Right lobe of liver (tissue), 6 donors: ENCODE measurements around the gene SELENOM. TPM values are rescaled to one million over a fixed set of nuclear protein-coding genes. Genes with fewer than 3 reads are reported as not detected.
A peak's percentile ranks its signal among the peaks of the same experiment; 100 is the strongest.

Experiments
- ATAC-seq, 4 donors: fragments of 200-7000 bp; cut with Tn5 transposase; one replicate each; pipeline ENCODE4 v1.9.1; 2020; ENCODE audit warnings: mild to moderate bottlenecking in 4 of 4, moderate library complexity in 4 of 4
- DNase-seq, 3 donors: peaks; one replicate each; pipeline ENCODE4 v3.0.0-alpha.2; 2020
- H3K27ac ChIP-seq, 3 donors: fragments of 200-600 bp; one replicate each; pipeline ENCODE4 v1.8.0; 2022
- H3K27me3 ChIP-seq, 2 donors: fragments of 200-600 bp; one replicate each; pipeline ENCODE4 v1.8.0; 2022
- H3K36me3 ChIP-seq, 4 donors: fragments of 200-600 bp; sonication (generic) in 1 of 4; one replicate each; pipeline versions ENCODE4 v1.5.1 to v1.8.0; 2017 to 2022; ENCODE audit warnings: control low read depth in 1 of 4
- H3K4me1 ChIP-seq, 4 donors: fragments of 200-600 bp; sonication (generic) in 1 of 4; one replicate each; pipeline versions ENCODE4 v1.5.1 to v1.8.0; 2017 to 2022; ENCODE audit warnings: control low read depth in 1 of 4
- H3K4me3 ChIP-seq, 3 donors: fragments of 200-600 bp; one replicate each; pipeline ENCODE4 v1.8.0; 2022
- H3K9me3 ChIP-seq, 4 donors: fragments of 200-600 bp; sonication (generic) in 1 of 4; one replicate each; pipeline versions ENCODE4 v1.5.1 to v1.8.0; 2017 to 2022; ENCODE audit warnings: control low read depth in 1 of 4
- POLR2A ChIP-seq: fragments of 450-650 bp; IDR thresholded peaks from one replicate; pipeline ENCODE4 v1.6.1; 2017; ENCODE audit warnings: antibody characterized with exemption, mild to moderate bottlenecking
- WGBS: methylation state at CpG from one replicate; pipeline ENCODE4 v1.1.6; 2018; ENCODE audit warnings: low coverage, low lambda C conversion rate; ENCODE audit not compliant: insufficient coverage; ENCODE audit errors: missing lambda C conversion rate; 5-methylcytosine and 5-hydroxymethylcytosine counted together
- intact Hi-C, 2 donors: fragments of 100-400 bp; cut with DNase I; formaldehyde crosslinking; loops; one replicate each; pipeline versions ENCODE4 v1.11.2 to v1.14.1; 2022
- total RNA-seq, 6 experiments: library from RNA; depleted of rRNA in 2 of 6; stranded (reverse); fragments of >200 nt in 2 of 6; fragmentation: NEBNext Ultra II Directional in 3 of 6; extraction: Animal tissue kit (Norgen Biotek cat#: 25700) in 3 of 6; gene quantifications; one replicate each; pipeline versions ENCODE4 v1.1.0 to v1.2.4, GENCODE V29; 2016 to 2023
- TF ChIP-seq, protein P1 (sequence below), 4 donors: fragments of 200-600 bp in 3 of 4; fragments of 450-650 bp in 1 of 4; IDR thresholded peaks; one replicate each; pipeline versions ENCODE4 v1.5.1 to v1.8.0; 2016 to 2022; ENCODE audit warnings: antibody characterized with exemption in 4 of 4, mild to moderate bottlenecking in 2 of 4
- donor health status: DM: no; HTN: yes; CAD: no.
- donor health status: DM: no; HTN: no; CAD: no.
- donor health status: DM: no; HTN: no; CAD: no.
- donor health status: DM: no; HTN: yes; CAD: no.
- donor health status: DM: no; HTN: yes; CAD: no.

SELENOM gene
- total RNA-seq, 6 experiments from 2014 or later: 4.7 to 52.0 (median 9.4) TPM

DNA sequence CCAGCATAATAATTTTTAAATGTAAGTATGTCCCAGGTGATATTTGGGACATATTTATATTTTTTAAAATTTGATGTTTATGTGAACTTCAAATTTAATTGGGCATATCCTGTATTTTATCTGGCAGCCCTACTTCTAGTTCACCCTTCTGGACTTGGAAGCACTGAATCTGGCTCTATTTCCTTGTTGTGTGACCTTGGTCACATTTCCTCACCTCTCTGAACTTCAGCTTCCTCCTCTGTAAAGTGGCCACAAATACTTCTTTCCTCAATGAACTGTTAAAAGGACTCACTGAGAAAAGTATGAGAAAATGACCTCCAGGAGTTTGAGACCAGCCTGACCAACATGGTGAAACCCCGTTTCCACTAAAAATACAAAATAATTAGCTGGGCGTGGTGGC, 44.5 kb upstream of the SELENOM start:
- 76% methylated on average over 2 of the region's 2 CpGs for WGBS
- no peak overlapping the region for H3K4me3 ChIP-seq
- no peaks in the 10 kb centered on the region for H3K27me3 ChIP-seq
- no peaks in the 10 kb centered on the region for H3K4me1 ChIP-seq
- DNase-seq: no peak
- intact Hi-C loops: no loop called here
- H3K36me3 ChIP-seq: no peaks in the 10 kb centered on the region
- no peak overlapping the region for H3K27ac ChIP-seq
- no peaks in the 10 kb centered on the region for H3K9me3 ChIP-seq
- no peak for ATAC-seq
- no peak for TF ChIP-seq POLR2A
- TF ChIP-seq, protein P1, sequence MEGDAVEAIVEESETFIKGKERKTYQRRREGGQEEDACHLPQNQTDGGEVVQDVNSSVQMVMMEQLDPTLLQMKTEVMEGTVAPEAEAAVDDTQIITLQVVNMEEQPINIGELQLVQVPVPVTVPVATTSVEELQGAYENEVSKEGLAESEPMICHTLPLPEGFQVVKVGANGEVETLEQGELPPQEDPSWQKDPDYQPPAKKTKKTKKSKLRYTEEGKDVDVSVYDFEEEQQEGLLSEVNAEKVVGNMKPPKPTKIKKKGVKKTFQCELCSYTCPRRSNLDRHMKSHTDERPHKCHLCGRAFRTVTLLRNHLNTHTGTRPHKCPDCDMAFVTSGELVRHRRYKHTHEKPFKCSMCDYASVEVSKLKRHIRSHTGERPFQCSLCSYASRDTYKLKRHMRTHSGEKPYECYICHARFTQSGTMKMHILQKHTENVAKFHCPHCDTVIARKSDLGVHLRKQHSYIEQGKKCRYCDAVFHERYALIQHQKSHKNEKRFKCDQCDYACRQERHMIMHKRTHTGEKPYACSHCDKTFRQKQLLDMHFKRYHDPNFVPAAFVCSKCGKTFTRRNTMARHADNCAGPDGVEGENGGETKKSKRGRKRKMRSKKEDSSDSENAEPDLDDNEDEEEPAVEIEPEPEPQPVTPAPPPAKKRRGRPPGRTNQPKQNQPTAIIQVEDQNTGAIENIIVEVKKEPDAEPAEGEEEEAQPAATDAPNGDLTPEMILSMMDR (IDR thresholded peaks at IDR 0.05): no peak

DNA sequence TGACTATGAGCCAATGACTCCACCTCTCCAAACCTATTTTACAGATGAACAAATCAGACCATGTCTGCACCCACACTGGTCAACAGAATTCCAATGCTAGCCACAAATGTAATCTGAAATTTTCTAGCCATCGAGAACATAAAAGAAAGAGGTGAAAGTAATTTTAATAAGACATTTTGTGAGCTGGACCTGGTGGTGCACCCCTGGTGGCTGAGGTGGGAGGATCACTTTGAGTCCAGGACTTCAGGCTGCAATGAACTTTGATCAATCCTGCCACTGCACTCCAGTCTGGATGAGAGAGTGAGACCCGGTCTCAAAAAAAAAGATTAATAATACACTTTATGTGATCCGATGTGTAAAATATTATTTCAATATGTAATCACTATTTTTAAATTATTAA, 43.2 kb upstream of the SELENOM start:
- TF ChIP-seq POLR2A: no peak
- TF ChIP-seq, protein P1 (IDR thresholded peaks at IDR 0.05): peak; percentile 42 to 49 (median 48)
- Histone ChIP-seq H3K4me3 (no peak overlapping the region), H3K27me3 (no peaks in the 10 kb centered on the region), H3K36me3 (no peaks in the 10 kb centered on the region), H3K4me1 (no peaks in the 10 kb centered on the region), H3K27ac (no peak overlapping the region), H3K9me3 (no peaks in the 10 kb centered on the region)
- intact Hi-C loops: no loop called here
- no peak for DNase-seq
- 35% methylated on average over 3 of the region's 3 CpGs for WGBS
- peak; percentile 60 to 68 (median 65) for ATAC-seq

DNA sequence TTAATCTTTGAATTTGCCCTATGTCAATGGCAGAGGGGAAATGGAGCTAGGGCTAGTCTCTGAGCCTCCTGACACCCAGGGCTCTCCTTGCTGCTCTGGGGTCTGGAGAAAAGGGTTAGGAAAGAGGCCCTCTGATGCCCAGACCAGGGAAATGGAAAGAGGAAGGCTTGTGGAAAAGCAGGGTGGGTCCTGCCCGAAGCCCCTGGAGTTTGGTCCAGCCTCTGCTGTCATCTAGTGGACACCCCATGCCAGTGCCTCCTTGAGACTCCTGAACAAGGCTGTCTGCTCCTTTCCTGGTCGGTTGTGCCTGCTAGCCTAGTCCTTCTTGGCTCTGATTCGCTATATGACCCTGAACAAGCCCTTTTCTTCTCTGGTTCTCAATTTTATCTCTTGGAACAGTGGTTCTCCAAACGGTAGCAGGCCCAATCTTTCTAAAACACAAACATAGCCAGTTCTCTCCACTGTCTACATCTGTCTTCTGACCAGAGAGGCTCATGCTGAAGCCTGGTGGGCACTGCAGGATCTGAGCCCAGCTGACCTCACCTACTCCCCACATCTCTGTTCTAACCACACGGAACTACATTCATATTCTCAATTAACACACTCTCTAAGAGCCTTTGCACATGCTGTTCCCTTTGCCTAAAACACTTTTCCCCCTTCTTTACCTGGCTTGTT, 41.7 kb upstream of the SELENOM start:
- intact Hi-C loops: loop anchor here in 1 of 2 donors (10.0 kb wide), 1 partner anchor 54 kb away; no protein-coding TSS in a partner anchor
- H3K36me3 ChIP-seq: no peaks in the 10 kb centered on the region
- H3K27me3 ChIP-seq: no peaks in the 10 kb centered on the region
- TF ChIP-seq, protein P1 (IDR thresholded peaks at IDR 0.05): peak; percentile 63 to 82 (median 76)
- TF ChIP-seq POLR2A: no peak
- ATAC-seq (peak; percentile 85 to 89 (median 88)), DNase-seq (peak in 1 of 3 donors; percentile 55)
- no peaks in the 10 kb centered on the region for H3K9me3 ChIP-seq
- H3K4me1 ChIP-seq: no peaks in the 10 kb centered on the region
- H3K27ac ChIP-seq: no peak overlapping the region
- no peak overlapping the region for H3K4me3 ChIP-seq
- whole genome bisulfite sequencing: 17% methylated on average over 4 of the region's 5 CpGs

DNA sequence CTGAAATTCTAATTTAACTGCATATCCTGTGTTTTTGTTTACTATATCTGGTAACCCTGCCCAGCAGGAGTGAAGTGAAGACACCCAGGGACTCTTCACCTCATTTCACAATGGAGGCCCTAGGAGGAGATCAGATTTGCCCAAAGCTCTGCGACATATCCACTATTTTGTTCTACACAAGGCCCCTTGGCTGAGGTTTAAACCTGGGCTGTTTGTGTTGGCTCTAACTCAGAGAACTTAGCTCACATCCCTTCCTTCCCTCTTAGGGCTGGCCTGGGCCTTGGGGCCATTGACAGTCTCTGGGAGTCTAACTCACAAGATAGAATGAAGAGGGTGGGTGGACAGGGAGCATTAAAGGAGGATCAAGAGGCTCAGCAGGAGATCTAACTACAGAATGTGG, 41.1 kb upstream of the SELENOM start:
- Histone ChIP-seq H3K36me3 (no peaks in the 10 kb centered on the region), H3K9me3 (no peaks in the 10 kb centered on the region), H3K27ac (no peak overlapping the region), H3K27me3 (no peaks in the 10 kb centered on the region), H3K4me3 (no peak overlapping the region), H3K4me1 (no peaks in the 10 kb centered on the region)
- intact Hi-C loops: loop anchor here in 1 of 2 donors (10.0 kb wide), 1 partner anchor 54 kb away; no protein-coding TSS in a partner anchor
- DNase-seq (no peak), ATAC-seq (peak in 3 of 4 donors; percentile 34 to 58 (median 46))
- TF ChIP-seq POLR2A: no peak
- TF ChIP-seq, protein P1 (IDR thresholded peaks at IDR 0.05): no peak
- 100% methylated on average over 1 of the region's 1 CpG for WGBS
